HG03520 (cell line): ENCODE results near the gene GRM8.
A peak's percentile ranks its signal among the peaks of the same experiment; 100 is the strongest.

Experiments used
- ATAC-seq: cut with Tn5 transposase; IDR thresholded peaks from one replicate; pipeline ENCODE4 v1.9.1; 2021; ENCODE audit warnings: mild to moderate bottlenecking, moderate library complexity; ENCODE audit not compliant: unreplicated experiment

The GRM8 gene

GRCh38 chr7:126574276-126575250 is 678.2 kb downstream of the GRM8 start:
- no peak for ATAC-seq

DNA sequence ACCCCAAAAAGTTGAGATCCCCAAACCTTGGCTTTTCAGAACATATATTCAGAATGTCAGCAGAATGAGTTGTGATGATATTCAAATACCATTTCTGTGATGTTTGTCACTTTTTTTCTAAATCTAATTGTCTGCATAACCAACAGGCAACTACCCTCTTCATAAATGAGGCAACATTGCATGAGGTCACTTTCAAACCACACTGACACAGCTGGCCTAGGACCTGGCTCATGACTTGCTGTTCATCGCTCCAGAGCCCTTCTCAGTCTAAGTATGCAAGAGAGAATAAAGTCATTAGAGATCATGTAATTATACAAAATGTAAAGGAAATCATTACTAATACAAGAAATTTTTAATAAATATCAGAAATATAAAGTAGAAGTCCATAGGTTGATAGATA is 681.9 kb downstream of the GRM8 start:
- no peak for ATAC-seq

- no peak for ATAC-seq
Measured at GRCh38 chr7:126569402-126569801, 683.3 kb downstream of the GRM8 start.

DNA sequence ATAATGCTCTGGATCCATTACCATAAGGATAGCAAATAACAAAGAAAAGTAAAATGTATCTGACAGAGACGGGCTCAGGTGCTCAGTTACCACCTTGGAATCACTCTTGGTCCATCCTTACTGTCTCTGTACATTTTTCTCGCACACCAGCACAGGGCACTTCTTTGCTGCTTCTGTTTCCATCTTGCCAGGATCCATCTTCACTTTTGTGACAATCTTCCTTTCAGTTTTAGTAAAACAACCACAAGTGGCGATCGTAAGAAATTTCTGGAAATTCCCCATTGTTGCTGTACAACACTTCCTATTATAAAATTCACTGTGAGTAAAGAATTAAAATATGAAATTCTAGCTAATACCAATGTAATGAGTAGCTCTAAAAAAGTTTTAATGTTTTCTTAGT is 695.5 kb downstream of the GRM8 start:
- peak; percentile 54 for ATAC-seq

GRCh38 chr7:126541406-126541805 is 711.3 kb downstream of the GRM8 start:
- no peak for ATAC-seq

DNA sequence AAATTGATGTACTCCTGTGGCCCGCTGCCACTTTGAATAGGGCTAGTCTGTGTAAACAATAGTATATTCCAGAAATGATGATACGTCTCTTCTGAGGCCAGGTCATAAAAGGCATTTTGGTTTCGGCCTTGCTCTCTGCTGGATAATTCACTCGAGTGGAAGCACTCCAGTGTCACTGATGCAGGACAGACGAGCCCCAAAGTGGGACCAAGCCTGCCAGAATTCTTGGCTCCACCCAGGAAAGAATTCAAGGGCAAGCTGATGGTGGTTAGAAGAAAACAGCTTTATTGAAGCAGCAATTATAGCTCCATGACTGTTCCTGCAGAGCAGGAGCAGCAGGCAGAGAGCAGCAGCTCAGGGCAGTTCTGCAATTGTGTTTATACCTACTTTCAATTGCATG is 717.6 kb downstream of the GRM8 start:
- ATAC-seq, result no peak

DNA sequence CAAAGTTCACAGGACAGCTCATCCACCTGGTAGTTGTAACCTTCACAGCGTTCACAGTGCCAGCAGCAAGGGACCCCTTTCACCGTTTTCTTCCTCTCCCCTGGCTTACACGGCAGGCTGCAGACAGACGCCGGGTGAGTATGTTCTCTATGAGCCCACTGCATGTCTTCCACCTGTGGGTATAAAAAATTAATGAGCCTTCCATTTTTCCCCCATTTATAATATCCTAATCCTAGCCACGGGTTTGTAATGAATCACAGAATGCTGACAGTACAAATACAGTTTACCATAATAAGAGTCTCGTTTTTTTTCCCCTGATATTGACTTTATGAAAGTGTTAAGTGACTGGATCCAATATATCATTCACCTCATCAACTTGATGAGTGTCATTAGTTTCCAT is 719.0 kb downstream of the GRM8 start:
- ATAC-seq, result no peak

GRCh38 chr7:126529833-126530232 is 722.9 kb downstream of the GRM8 start:
- no peak for ATAC-seq

- no peak for ATAC-seq
Measured at GRCh38 chr7:126529254-126529653, 723.5 kb downstream of the GRM8 start.

DNA sequence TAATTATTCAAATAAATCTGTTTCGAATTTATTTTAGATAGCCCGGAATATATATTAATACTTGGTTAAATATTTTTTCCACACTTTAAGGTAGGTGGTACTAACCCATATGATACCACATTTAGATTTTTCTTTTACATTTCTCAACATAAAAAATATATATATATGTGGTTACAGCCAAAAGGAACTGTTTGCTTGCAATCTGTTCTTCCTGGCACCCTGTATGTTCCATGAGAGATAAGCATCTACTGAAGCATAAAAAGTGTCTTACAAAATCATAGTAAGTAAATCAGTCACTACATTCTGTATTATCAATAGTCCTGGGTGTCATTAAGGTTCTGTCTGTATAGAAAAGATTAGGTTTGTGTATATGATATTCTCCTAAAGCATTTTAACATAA is 726.8 kb downstream of the GRM8 start:
- ATAC-seq, result no peak

DNA sequence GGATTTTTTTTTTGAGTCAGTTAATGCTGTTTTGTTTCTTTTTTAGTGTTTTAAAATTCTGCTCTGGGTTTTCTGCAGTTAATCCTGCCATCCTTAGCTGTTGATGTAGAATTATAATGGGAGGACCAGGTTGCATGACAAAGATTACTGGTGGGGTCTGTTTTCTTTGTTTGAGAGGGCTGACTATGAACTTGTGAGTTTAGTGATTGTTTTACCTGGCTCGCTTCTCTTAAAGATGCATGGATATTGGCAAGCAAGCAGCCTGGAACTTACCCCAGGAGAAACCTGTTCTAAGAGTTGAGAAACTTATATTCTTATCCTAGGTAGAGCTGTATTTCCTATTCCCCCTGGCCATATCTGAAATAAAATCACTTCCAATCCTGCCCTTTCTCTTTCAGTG is 727.8 kb downstream of the GRM8 start:
- no peak for ATAC-seq

DNA sequence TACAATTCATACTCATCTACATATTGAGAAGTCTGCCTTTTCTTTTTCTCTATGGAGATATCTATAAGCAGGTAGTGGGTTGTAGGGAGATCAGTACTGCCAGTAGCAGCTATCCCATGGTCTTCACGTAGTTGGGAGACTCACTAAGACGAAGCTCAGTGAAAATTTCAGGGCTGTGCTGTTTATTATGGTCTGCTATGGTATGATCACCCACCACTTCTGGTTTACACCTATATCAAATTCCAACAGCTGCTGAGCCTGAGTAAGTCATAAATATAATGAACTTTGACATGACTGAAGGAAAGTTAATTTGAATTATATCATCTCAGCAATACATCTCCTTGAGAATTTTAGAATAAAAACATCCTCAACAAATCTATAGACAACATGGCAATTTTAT is 741.7 kb downstream of the GRM8 start:
- no peak for ATAC-seq

- ATAC-seq, result no peak
Measured at GRCh38 chr7:126501617-126502016, 751.1 kb downstream of the GRM8 start.

GRCh38 chr7:126499481-126499880 is 753.3 kb downstream of the GRM8 start:
- no peak for ATAC-seq

DNA sequence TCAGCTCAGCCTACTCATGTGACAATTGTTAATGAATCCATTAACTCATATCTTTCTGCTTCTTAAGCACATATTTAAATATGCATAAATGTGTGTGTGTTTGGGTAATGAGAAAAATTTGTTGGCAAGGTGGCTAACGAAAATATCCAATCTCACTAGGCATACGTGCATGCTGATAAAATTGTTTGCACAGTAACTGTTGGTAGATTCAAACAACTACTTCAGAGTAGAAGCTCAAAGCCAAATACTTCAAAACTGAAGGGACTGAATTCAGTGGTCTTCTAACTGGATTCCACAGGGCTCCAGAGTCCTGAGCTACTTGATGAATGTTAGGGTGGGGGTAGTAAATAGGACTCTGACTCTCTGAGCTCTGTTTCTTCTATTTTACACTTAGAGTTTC is 757.0 kb downstream of the GRM8 start:
- ATAC-seq, result no peak

DNA sequence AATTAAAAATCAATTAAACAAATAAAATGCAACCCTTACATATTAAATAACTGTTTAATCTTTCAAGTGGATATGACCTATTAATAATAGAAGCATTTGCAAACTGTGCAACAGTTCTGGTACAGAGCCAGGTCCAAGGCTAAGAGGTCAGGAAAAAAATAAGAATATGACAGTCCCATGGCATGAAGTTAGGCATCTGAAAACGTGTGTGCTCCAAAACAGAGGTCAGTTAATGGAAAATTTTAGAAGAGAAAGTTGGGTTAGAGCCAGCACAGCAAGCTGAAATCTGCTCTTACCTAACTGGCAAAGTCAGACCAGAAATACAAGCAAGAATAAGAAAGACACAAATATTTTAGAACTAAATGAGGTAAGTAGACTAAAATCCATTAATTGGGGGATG is 757.7 kb downstream of the GRM8 start:
- no peak for ATAC-seq

DNA sequence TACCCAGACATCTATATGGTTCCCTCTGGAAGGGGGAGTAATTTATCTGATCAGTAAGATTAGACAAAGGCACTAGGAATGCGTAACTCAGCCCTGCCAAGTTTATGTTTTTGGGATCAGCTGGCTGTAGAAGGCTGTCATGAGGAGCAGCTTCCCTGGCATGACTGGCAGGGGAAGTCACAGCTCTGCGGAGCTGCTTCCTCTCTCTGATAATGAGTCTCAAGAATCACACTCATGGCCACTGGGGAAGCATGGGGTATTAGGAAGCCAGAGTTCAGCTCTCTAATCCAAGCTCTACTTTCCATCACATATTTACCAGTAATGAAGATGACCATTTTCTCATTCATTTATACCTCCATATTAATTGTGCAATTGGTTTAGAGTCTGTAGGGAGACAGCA is 758.9 kb downstream of the GRM8 start:
- ATAC-seq, result no peak

GRCh38 chr7:126489874-126490273 is 762.9 kb downstream of the GRM8 start:
- no peak for ATAC-seq

GRCh38 chr7:126487728-126488442 is 764.9 kb downstream of the GRM8 start:
- ATAC-seq, result no peak

GRCh38 chr7:126486806-126487205 is 765.9 kb downstream of the GRM8 start:
- no peak for ATAC-seq

DNA sequence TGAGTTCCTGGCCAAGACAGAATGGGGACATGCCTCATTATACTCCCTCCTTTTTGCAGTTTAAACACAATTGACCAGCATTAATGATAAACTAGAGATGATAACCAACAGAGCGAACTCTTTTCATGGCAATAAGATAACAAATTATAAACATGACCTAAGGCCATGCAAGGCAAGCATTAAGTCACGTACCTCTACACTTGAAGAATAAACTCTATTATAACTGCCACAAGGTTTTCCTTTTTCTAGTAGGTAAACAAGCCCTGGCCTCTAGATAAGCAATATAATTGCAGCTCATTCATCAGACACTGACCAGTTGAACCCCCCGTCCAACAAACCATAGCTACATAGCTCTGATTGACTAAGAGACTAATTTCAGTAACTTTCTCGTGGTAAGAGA is 767.0 kb downstream of the GRM8 start:
- no peak for ATAC-seq

GRCh38 chr7:126483972-126484371 is 768.8 kb downstream of the GRM8 start:
- ATAC-seq, result no peak
